IPS-15b (cell line): Measurements from ENCODE around the gene SARS1.

Experiments used
- H3K27me3 ChIP-seq: one replicate; pipeline ENCODE4 v1.6.1; 2013; ENCODE audit warnings: low read length; ENCODE audit not compliant: control insufficient read depth, insufficient read depth
- H3K36me3 ChIP-seq: one replicate; pipeline ENCODE4 v1.6.1; 2013; ENCODE audit warnings: low read length; ENCODE audit not compliant: control insufficient read depth, insufficient read depth
- H3K4me1 ChIP-seq: one replicate; pipeline ENCODE4 v1.6.1; 2013; ENCODE audit warnings: mild to moderate bottlenecking, low read length; ENCODE audit not compliant: control insufficient read depth, insufficient read depth
- H3K4me3 ChIP-seq: one replicate; pipeline ENCODE4 v1.5.1; 2013; ENCODE audit warnings: low read depth, low read length
- H3K9ac ChIP-seq: one replicate; pipeline ENCODE4 v1.6.1; 2013; ENCODE audit warnings: low read depth, mild to moderate bottlenecking, low read length
- H3K9me3 ChIP-seq: one replicate; pipeline ENCODE4 v1.6.1; 2013; ENCODE audit warnings: mild to moderate bottlenecking, low read length; ENCODE audit not compliant: control insufficient read depth, insufficient read depth

SARS1 gene

GRCh38 chr1:109253803-109254620, 40.3 kb downstream of the SARS1 start:
- H3K9ac ChIP-seq, result peak overlapping the region; percentile 54

GRCh38 chr1:109254621-109255096, 40.9 kb downstream of the SARS1 start:
- H3K9me3 ChIP-seq, result no peaks in the 10 kb centered on the region
- H3K4me3 ChIP-seq, result peak overlapping the region; percentile 13
- no peak overlapping the region for H3K9ac ChIP-seq
- H3K36me3 ChIP-seq, result peaks cover 19% of the 10 kb centered on the region
- peaks cover 8% of the 10 kb centered on the region for H3K27me3 ChIP-seq
- H3K4me1 ChIP-seq, result peaks cover 16% of the 10 kb centered on the region

More at GRCh38 chr1:109253803-109254620, 40.3 kb downstream of the SARS1 start:
- Histone ChIP-seq H3K9me3 (no peaks in the 10 kb centered on the region), H3K27me3 (peaks cover 8% of the 10 kb centered on the region), H3K4me1 (peaks cover 11% of the 10 kb centered on the region), H3K4me3 (peak overlapping the region; percentile 13), H3K36me3 (peaks cover 19% of the 10 kb centered on the region)

- no peaks in the 10 kb centered on the region for H3K9me3 ChIP-seq
- H3K4me1 ChIP-seq, result peaks cover 16% of the 10 kb centered on the region
- no peak overlapping the region for H3K9ac ChIP-seq
- peaks cover 19% of the 10 kb centered on the region for H3K36me3 ChIP-seq
- H3K27me3 ChIP-seq, result peaks cover 7% of the 10 kb centered on the region
- H3K4me3 ChIP-seq, result no peak overlapping the region
Measured at GRCh38 chr1:109255097-109255651, 41.5 kb downstream of the SARS1 start.

- H3K27me3 ChIP-seq, result peaks cover 3% of the 10 kb centered on the region
- no peak overlapping the region for H3K9ac ChIP-seq
- no peak overlapping the region for H3K4me3 ChIP-seq
- peaks cover 18% of the 10 kb centered on the region for H3K36me3 ChIP-seq
- peaks cover 20% of the 10 kb centered on the region for H3K4me1 ChIP-seq
- no peaks in the 10 kb centered on the region for H3K9me3 ChIP-seq
Measured at GRCh38 chr1:109255678-109256077, 42.0 kb downstream of the SARS1 start.

- peaks cover 17% of the 10 kb centered on the region for H3K36me3 ChIP-seq
- H3K4me3 ChIP-seq, result no peak overlapping the region
- peaks cover 20% of the 10 kb centered on the region for H3K4me1 ChIP-seq
- no peak overlapping the region for H3K9ac ChIP-seq
- H3K9me3 ChIP-seq, result no peaks in the 10 kb centered on the region
- H3K27me3 ChIP-seq, result no peaks in the 10 kb centered on the region
Measured at GRCh38 chr1:109256085-109256484, 42.4 kb downstream of the SARS1 start.

- peaks cover 20% of the 10 kb centered on the region for H3K4me1 ChIP-seq
- no peak overlapping the region for H3K4me3 ChIP-seq
- no peak overlapping the region for H3K9ac ChIP-seq
- H3K27me3 ChIP-seq, result no peaks in the 10 kb centered on the region
- no peaks in the 10 kb centered on the region for H3K9me3 ChIP-seq
- peaks cover 23% of the 10 kb centered on the region for H3K36me3 ChIP-seq
Measured at GRCh38 chr1:109256971-109257681, 43.4 kb downstream of the SARS1 start.

- no peak overlapping the region for H3K9ac ChIP-seq
- peaks cover 30% of the 10 kb centered on the region for H3K36me3 ChIP-seq
- no peak overlapping the region for H3K4me3 ChIP-seq
- no peaks in the 10 kb centered on the region for H3K9me3 ChIP-seq
- H3K4me1 ChIP-seq, result peaks cover 20% of the 10 kb centered on the region
- H3K27me3 ChIP-seq, result no peaks in the 10 kb centered on the region
Measured at GRCh38 chr1:109257682-109258421, 44.1 kb downstream of the SARS1 start.

- Histone ChIP-seq H3K4me3 (no peak overlapping the region), H3K36me3 (peaks cover 34% of the 10 kb centered on the region), H3K9me3 (no peaks in the 10 kb centered on the region), H3K9ac (no peak overlapping the region), H3K27me3 (no peaks in the 10 kb centered on the region), H3K4me1 (peaks cover 20% of the 10 kb centered on the region)
Measured at GRCh38 chr1:109258481-109259466, 45.1 kb downstream of the SARS1 start.

GRCh38 chr1:109259674-109260557, 46.2 kb downstream of the SARS1 start:
- H3K4me3 ChIP-seq, result no peak overlapping the region
- no peak overlapping the region for H3K9ac ChIP-seq

GRCh38 chr1:109261006-109261405, 47.3 kb downstream of the SARS1 start:
- Histone ChIP-seq H3K9ac (no peak overlapping the region), H3K4me3 (no peak overlapping the region), H3K27me3 (no peaks in the 10 kb centered on the region), H3K9me3 (no peaks in the 10 kb centered on the region), H3K36me3 (peaks cover 41% of the 10 kb centered on the region), H3K4me1 (peaks cover 10% of the 10 kb centered on the region)

More at GRCh38 chr1:109259674-109260557, 46.2 kb downstream of the SARS1 start:
- Histone ChIP-seq H3K27me3 (no peaks in the 10 kb centered on the region), H3K9me3 (no peaks in the 10 kb centered on the region), H3K4me1 (peaks cover 12% of the 10 kb centered on the region), H3K36me3 (peaks cover 35% of the 10 kb centered on the region)
